Loucy (cell line): ENCODE results near the gene SMR3B.

Experiments used
- EZH2phosphoT487 ChIP-seq: fragments of 200-600 bp; IDR thresholded peaks from 2 replicates; pipeline ENCODE4 v1.6.1; 2018; ENCODE audit warnings: antibody characterized with exemption, mild to moderate bottlenecking, moderate library complexity, borderline replicate concordance
- TF ChIP-seq, protein P1 (sequence below): fragments of 200-600 bp; sonication (generic); conservative IDR thresholded peaks from 2 replicates; pipeline ENCODE4 v1.5.1; 2014; ENCODE audit warnings: mild to moderate bottlenecking, antibody characterized with exemption, low read length

- TF ChIP-seq, protein P1, sequence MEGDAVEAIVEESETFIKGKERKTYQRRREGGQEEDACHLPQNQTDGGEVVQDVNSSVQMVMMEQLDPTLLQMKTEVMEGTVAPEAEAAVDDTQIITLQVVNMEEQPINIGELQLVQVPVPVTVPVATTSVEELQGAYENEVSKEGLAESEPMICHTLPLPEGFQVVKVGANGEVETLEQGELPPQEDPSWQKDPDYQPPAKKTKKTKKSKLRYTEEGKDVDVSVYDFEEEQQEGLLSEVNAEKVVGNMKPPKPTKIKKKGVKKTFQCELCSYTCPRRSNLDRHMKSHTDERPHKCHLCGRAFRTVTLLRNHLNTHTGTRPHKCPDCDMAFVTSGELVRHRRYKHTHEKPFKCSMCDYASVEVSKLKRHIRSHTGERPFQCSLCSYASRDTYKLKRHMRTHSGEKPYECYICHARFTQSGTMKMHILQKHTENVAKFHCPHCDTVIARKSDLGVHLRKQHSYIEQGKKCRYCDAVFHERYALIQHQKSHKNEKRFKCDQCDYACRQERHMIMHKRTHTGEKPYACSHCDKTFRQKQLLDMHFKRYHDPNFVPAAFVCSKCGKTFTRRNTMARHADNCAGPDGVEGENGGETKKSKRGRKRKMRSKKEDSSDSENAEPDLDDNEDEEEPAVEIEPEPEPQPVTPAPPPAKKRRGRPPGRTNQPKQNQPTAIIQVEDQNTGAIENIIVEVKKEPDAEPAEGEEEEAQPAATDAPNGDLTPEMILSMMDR, result no peak
- TF ChIP-seq EZH2phosphoT487, result no peak
Measured at GRCh38 chr4:70336043-70336442, 46.9 kb upstream of the SMR3B start.
